AG09319 (cell line): ENCODE results near the gene MTA1.

Source experiments
- DNase-seq: peaks from one replicate; pipeline ENCODE4 v3.0.0-alpha.2; 2010; ENCODE audit warnings: low read depth; ENCODE audit errors: extremely low read depth
- CTCF ChIP-seq: IDR thresholded peaks from 2 replicates; pipeline ENCODE4 v1.5.1; 2011; ENCODE audit warnings: low read depth, mild to moderate bottlenecking, inconsistent platforms, low read length, moderate library complexity

MTA1 gene

GRCh38 chr14:105476831-105477659 is 57.4 kb downstream of the MTA1 start:
- no peak for TF ChIP-seq CTCF
- no peak for DNase-seq

- DNase-seq, result no peak
- no peak for TF ChIP-seq CTCF
These were observed 58.2 kb downstream of the MTA1 start for GRCh38 chr14:105477660-105478397.

- no peak for TF ChIP-seq CTCF
- no peak for DNase-seq
These were observed 59.0 kb downstream of the MTA1 start for GRCh38 chr14:105478398-105479251.

- no peak for DNase-seq
- no peak for TF ChIP-seq CTCF
These were observed 60.0 kb downstream of the MTA1 start for GRCh38 chr14:105479431-105480158.

GRCh38 chr14:105480199-105480746 is 60.6 kb downstream of the MTA1 start:
- TF ChIP-seq CTCF, result no peak
- DNase-seq, result no peak
